Measurements from ENCODE around the gene SH3BP5L.

DNA sequence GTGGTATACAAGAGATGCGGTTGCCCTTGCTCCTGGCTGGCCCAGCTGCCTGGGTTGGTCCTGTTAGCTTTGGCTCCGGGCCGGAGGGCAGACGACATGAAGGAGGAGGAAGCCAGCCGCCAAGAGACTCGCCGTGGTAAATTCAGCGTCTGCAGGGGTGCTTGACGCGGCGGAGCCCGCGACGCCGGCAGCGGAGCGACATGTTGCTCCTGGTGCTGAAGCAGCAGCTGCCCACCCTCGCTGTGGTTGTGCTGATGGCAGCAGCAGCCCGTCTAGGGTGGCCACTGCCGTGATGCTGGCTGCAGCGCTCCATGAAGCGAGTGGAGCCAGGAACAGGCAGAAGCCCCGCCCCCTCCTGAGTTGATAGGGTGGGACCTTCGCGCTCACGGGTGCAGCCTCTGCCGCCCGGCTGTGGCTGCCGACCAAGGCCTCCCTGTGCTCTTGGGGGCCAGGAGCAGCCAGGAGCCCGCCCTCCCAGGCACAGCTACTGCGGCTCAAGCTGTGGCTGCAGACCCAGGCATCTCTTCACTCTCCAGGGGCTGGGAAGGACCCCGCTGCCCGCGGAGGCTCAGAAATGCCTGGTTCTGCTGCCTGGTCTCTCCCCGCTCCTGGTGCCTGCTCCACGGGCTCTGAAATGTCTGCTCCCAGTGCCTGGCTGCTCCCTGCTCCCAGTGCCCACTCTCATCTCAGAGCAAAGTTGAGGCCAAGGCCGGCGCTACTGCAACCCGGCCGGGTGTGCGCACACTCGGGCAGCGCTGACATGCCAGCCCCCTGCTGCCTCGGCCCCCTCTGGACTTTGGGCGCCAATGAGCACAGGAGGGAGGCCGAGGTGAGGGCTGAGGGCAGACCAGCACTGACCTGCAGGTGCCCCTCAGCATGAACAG lies 37.5 kb upstream of the SH3BP5L start:
- TF ChIP-seq POLR2A (IDR thresholded peaks at IDR 0.05) (no peak), POLR2AphosphoS5 (IDR thresholded peaks at IDR 0.05) (peak in 1 of 3 donors; percentile 63)
- TF ChIP-seq, protein P1, sequence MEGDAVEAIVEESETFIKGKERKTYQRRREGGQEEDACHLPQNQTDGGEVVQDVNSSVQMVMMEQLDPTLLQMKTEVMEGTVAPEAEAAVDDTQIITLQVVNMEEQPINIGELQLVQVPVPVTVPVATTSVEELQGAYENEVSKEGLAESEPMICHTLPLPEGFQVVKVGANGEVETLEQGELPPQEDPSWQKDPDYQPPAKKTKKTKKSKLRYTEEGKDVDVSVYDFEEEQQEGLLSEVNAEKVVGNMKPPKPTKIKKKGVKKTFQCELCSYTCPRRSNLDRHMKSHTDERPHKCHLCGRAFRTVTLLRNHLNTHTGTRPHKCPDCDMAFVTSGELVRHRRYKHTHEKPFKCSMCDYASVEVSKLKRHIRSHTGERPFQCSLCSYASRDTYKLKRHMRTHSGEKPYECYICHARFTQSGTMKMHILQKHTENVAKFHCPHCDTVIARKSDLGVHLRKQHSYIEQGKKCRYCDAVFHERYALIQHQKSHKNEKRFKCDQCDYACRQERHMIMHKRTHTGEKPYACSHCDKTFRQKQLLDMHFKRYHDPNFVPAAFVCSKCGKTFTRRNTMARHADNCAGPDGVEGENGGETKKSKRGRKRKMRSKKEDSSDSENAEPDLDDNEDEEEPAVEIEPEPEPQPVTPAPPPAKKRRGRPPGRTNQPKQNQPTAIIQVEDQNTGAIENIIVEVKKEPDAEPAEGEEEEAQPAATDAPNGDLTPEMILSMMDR (IDR thresholded peaks at IDR 0.05) = no peak

Data from suprapubic skin (tissue), 4 donors.